ENCODE data around the gene IL17RC.
"Not testable (repeated sequence)": the region's sequence is repeated elsewhere in the genome, so short reads cannot be mapped to it uniquely, and the experiment has no call there.

Gene IL17RC

GRCh38 chr3:9935966-9936510, 19.1 kb downstream of the IL17RC start:
- no peak for TF ChIP-seq CTCF (IDR thresholded peaks at IDR 0.05; ENCODE audit: low read depth, low read length)
- H3K4me3 ChIP-seq (ENCODE audit: low read depth, low read length): no peak overlapping the region

DNA sequence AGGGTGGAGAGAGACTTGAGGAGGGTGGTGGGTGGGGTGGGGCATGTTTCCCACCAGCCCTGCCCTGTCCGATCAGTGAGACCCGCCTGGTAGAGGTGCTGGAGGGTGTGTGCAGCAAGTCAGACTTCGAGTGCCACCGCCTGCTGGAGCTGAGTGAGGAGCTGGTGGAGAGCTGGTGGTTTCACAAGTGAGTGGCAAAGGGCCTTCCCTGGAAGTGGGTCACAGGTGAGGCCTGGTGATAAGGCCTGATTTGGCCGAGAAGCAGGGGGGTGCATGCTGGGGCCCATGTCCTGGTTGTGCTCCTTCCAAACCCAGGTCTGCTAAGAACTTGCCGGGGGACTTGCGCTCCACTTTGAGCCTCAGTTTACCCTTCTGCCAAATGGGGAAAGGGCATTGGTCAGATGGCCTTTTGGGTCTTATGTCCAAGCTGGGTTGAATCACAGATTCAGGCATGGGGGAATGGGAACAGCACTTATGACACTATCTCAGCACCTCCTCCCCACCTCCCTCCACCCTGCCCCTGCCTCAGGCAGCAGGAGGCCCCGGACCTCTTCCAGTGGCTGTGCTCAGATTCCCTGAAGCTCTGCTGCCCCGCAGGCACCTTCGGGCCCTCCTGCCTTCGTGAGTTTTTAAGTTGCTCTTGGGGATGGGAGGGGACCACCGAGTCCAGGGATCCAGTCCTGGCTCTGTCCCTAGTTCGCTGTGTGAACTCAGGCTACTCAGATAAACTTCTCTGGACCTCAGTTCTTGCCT, 20.8 kb downstream of the IL17RC start:
- TF ChIP-seq CTCF (IDR thresholded peaks at IDR 0.05; ENCODE audit: low read depth, low read length): no peak
- no peak overlapping the region for H3K4me3 ChIP-seq (ENCODE audit: low read depth, low read length)

- H3K4me3 ChIP-seq (ENCODE audit: low read depth, low read length): no peak overlapping the region
- TF ChIP-seq CTCF (IDR thresholded peaks at IDR 0.05; ENCODE audit: low read depth, low read length): no peak
These were observed 22.1 kb downstream of the IL17RC start for GRCh38 chr3:9938966-9939365.

GRCh38 chr3:9939906-9940305, 23.0 kb downstream of the IL17RC start:
- H3K4me3 ChIP-seq (ENCODE audit: low read depth, low read length): not testable (repeated sequence)

- H3K4me3 ChIP-seq (ENCODE audit: low read depth, low read length): no peak overlapping the region
- no peak for TF ChIP-seq CTCF (IDR thresholded peaks at IDR 0.05; ENCODE audit: low read depth, low read length)
These were observed 23.8 kb downstream of the IL17RC start for GRCh38 chr3:9940746-9941145.

DNA sequence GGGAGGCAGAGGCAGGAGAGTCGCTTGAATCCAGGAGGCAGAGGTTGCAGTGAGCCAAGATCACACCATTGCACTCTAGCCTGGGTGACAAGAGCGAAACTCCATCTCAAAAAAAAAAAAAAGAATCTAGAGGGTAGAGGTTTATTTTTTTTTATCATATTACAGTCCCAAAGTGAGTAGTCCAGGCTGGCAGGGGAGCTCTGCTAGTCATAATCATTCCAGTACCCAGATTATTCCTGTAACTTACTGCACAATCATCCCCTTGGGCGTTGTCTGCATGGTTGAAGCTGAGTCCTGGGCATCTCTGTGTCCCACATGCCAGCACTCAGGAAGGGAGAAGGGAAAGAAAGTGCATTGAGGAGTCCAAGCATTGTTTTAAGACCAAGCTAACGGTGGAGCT, 25.3 kb downstream of the IL17RC start:
- H3K4me3 ChIP-seq (ENCODE audit: low read depth, low read length): no peak overlapping the region
- no peak for TF ChIP-seq CTCF (IDR thresholded peaks at IDR 0.05; ENCODE audit: low read depth, low read length)

DNA sequence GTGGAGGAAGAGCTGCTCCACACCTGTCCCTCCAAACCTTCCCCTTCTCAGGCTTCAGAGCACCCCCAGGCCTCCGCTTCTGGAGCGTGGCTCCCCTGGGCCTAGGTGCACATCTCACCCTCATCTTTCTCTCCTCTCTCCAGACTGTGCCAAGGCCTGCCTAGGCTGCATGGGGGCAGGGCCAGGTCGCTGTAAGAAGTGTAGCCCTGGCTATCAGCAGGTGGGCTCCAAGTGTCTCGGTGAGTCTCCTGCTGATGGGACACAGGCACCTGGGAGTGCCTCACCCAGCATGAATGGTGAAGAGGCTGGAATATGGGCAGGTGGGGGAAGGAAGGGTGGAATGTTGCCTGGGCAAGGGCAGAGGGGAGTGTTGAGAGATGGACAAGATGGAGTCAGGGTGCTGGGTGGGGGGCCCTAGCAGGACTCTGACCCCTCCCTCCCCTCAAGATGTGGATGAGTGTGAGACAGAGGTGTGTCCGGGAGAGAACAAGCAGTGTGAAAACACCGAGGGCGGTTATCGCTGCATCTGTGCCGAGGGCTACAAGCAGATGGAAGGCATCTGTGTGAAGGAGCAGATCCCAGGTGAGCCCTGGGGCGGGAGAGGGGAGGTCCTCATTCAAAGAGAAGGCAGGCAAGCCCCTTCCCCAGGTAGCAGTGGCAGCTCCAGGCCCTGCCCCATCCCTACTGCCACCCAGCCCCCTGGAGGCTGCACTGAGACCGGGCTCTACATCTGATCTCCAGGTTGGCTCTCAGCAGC, 26.2 kb downstream of the IL17RC start:
- no peak overlapping the region for H3K4me3 ChIP-seq (ENCODE audit: low read depth, low read length)
- no peak for TF ChIP-seq CTCF (IDR thresholded peaks at IDR 0.05; ENCODE audit: low read depth, low read length)

All from WI38 (cell line).